Measurements from ENCODE around the gene RNF223. TPM values are rescaled to one million over a fixed set of nuclear protein-coding genes. Genes with fewer than 3 reads are reported as not detected.
"Not testable (repeated sequence)": the region's sequence is repeated elsewhere in the genome, so short reads cannot be mapped to it uniquely, and the experiment has no call there.

RNF223 gene
- total RNA-seq, 1 experiment from 2014 or later: 5.0 TPM

DNA sequence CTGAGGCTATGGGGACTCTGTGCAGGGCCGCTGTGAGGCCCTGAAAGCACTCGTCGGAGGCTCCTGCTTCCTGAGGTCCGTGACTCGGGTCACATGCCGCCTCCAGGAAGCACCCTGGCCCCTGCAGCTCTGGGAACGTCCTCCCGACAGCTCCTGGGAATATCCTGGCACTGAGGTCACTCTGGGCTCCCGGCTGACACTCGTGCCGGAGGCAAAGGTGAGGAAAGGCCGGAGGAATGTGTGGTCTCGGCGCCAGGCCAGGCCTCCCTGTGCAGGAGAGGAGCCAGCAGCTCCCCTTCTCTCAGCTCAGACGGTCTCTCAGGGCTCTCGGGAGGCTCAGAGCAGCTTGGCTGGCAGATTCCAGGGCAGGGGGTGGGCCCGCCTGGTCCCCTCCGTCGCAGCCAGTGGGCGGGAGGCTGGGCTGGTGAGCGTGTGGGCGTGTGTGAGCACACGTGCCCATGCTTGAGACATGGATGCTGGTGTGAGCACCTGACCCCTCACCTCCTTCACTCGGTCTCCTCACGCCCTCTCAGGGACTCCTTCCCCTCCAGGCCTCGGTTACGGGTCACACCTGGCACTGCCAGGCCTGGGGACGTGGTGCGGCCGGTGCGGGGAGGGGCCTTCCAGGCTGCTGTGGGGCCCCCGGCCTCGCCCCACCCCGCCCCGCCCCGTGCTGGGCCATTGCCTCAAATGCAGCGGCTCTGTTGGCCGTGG lies 5.5 kb upstream of the RNF223 start:
- CTCF ChIA-PET: interaction anchor here (0.6 kb wide), 1 partner anchor 10 kb away, joined by 6 read pairs; no protein-coding TSS in a partner anchor
- Mint-ChIP-seq H3K27ac (ENCODE audit: unreplicated experiment) (peak overlapping the region; percentile 74), H3K4me3 (ENCODE audit: low read depth, unreplicated experiment) (peak overlapping the region; percentile 50), H3K27me3 (ENCODE audit: unreplicated experiment) (no peaks in the 10 kb centered on the region), H3K36me3 (ENCODE audit: insufficient read depth, unreplicated experiment) (peaks cover 39% of the 10 kb centered on the region), H3K9me3 (ENCODE audit: low read depth, unreplicated experiment) (no peaks in the 10 kb centered on the region), H3K4me1 (ENCODE audit: low read depth, unreplicated experiment) (peaks cover 5% of the 10 kb centered on the region)
- intact Hi-C loops (cut with micrococcal nuclease; ENCODE audit: unreplicated experiment): no loop called here
- BruUV-seq (replicated peaks): no TSS peak
- peak; percentile 75 for DNase-seq
- TF ChIP-seq, protein P1, sequence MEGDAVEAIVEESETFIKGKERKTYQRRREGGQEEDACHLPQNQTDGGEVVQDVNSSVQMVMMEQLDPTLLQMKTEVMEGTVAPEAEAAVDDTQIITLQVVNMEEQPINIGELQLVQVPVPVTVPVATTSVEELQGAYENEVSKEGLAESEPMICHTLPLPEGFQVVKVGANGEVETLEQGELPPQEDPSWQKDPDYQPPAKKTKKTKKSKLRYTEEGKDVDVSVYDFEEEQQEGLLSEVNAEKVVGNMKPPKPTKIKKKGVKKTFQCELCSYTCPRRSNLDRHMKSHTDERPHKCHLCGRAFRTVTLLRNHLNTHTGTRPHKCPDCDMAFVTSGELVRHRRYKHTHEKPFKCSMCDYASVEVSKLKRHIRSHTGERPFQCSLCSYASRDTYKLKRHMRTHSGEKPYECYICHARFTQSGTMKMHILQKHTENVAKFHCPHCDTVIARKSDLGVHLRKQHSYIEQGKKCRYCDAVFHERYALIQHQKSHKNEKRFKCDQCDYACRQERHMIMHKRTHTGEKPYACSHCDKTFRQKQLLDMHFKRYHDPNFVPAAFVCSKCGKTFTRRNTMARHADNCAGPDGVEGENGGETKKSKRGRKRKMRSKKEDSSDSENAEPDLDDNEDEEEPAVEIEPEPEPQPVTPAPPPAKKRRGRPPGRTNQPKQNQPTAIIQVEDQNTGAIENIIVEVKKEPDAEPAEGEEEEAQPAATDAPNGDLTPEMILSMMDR (IDR thresholded peaks at IDR 0.05; ENCODE audit: unreplicated experiment): no peak

- H3K9me3 Mint-ChIP-seq (ENCODE audit: low read depth, unreplicated experiment); intact Hi-C loops (cut with micrococcal nuclease; ENCODE audit: unreplicated experiment); H3K4me1 Mint-ChIP-seq (ENCODE audit: low read depth, unreplicated experiment); H3K27me3 Mint-ChIP-seq (ENCODE audit: unreplicated experiment); H3K4me3 Mint-ChIP-seq (ENCODE audit: low read depth, unreplicated experiment); H3K27ac Mint-ChIP-seq (ENCODE audit: unreplicated experiment); BruUV-seq (replicated peaks); CTCF ChIA-PET; DNase-seq: not testable (repeated sequence)
- H3K36me3 Mint-ChIP-seq (ENCODE audit: insufficient read depth, unreplicated experiment): peaks cover 45% of the 10 kb centered on the region
These were observed 3.3 kb upstream of the RNF223 start for GRCh38 chr1:1077396-1077795.

DNA sequence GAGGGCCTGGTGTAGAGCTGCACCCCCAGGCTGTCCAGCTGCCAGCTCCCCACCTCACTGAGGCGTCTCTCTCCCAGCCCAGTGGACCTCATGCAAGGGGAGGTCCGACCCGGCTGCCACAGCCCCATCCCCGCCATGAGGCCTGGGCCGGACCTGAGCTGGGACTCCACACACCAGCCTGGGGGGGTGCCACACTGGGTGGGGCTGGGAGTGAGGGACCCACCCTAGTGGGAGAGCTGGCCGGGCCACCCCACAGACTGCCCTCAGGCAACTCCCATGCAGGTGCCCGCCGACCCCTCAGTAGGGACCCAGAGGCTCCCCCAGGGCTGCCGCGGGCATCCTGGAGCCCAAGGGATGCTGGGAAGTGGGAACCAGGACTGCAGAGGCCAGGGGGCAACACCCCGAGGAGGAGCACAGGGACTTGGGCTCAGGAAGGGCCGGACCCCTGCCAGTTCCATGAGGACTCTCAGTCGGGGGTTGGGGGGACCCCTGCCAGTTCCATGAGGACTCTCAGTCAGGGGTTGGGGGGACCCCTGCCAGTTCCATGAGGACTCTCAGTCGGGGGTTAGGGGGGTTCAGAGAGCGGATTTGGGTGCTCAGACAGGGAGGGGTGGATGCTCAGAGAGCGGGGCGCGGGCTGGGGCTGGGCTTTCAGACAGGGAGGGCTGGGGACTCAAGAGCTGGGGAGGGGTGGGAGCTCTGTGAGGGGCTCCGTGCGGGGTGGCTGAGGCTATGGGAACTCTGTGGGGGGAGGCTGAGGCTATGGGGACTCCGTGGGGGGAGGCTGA lies 1.2 kb upstream of the RNF223 start:
- H3K27ac Mint-ChIP-seq (ENCODE audit: unreplicated experiment): peak overlapping the region; percentile 88
- H3K4me1 Mint-ChIP-seq (ENCODE audit: low read depth, unreplicated experiment): peaks cover 8% of the 10 kb centered on the region
- no peaks in the 10 kb centered on the region for H3K9me3 Mint-ChIP-seq (ENCODE audit: low read depth, unreplicated experiment)
- CTCF ChIA-PET: no interaction called here
- TF ChIP-seq, protein P1 (IDR thresholded peaks at IDR 0.05; ENCODE audit: unreplicated experiment): no peak
- H3K4me3 Mint-ChIP-seq (ENCODE audit: low read depth, unreplicated experiment): peak overlapping the region; percentile 63
- H3K27me3 Mint-ChIP-seq (ENCODE audit: unreplicated experiment): no peaks in the 10 kb centered on the region
- DNase-seq: no peak
- peaks cover 51% of the 10 kb centered on the region for H3K36me3 Mint-ChIP-seq (ENCODE audit: insufficient read depth, unreplicated experiment)
- intact Hi-C loops (cut with micrococcal nuclease; ENCODE audit: unreplicated experiment): no loop called here
- BruUV-seq (replicated peaks): no TSS peak

DNA sequence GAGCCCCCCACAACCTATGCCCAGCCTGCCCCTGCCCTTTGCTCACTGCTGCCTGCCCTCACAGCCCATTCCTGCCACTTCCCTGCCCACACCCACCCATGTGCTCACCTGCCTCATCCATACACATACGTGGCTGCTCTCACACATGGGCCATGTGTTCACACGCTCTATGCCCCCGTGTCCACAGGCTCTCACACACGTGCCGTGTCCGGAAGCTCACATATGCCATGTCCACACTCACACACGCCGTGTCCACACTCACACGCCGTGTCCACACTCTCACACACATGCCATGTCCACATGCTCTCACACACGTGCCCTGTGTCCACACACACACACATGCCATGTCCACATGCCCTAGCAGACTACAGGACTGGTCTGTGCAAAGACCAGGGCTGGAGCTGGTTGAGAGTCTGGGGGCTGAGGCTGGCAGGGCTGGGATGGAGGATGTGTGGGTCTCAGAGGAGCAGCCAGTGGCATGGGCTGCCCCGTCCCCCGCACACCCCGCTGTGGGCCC lies 583 bp upstream of the RNF223 start:
- Mint-ChIP-seq H3K4me1 (ENCODE audit: low read depth, unreplicated experiment) (peaks cover 8% of the 10 kb centered on the region), H3K27me3 (ENCODE audit: unreplicated experiment) (no peaks in the 10 kb centered on the region), H3K9me3 (ENCODE audit: low read depth, unreplicated experiment) (no peaks in the 10 kb centered on the region), H3K4me3 (ENCODE audit: low read depth, unreplicated experiment) (peak overlapping the region; percentile 63), H3K36me3 (ENCODE audit: insufficient read depth, unreplicated experiment) (peaks cover 51% of the 10 kb centered on the region), H3K27ac (ENCODE audit: unreplicated experiment) (peak overlapping the region; percentile 88)
- intact Hi-C loops (cut with micrococcal nuclease; ENCODE audit: unreplicated experiment): loop anchor here (5.0 kb wide), 1 partner anchor 43 kb away; the partner anchor contains the start of gene C1orf159
- no TSS peak for BruUV-seq (replicated peaks)
- no peak for DNase-seq
- TF ChIP-seq, protein P1 (IDR thresholded peaks at IDR 0.05; ENCODE audit: unreplicated experiment): no peak
- CTCF ChIA-PET: interaction anchor here (0.9 to 1.6 kb wide), 5 partner anchors 10 to 163 kb away, joined by 3 to 5 read pairs (median 4); partner anchors contain the start of genes C1orf159 and ISG15

All from Calu3 (cell line).